Bronchial epithelial cell (primary cell): Measurements from ENCODE around the gene ADCY9. TPM values are rescaled to one million over a fixed set of nuclear protein-coding genes. Genes with fewer than 3 reads are reported as not detected.
"Not testable (repeated sequence)": the region's sequence is repeated elsewhere in the genome, so short reads cannot be mapped to it uniquely, and the experiment has no call there.

Source experiments
- DNase-seq: peaks from one replicate; pipeline ENCODE4 v3.0.0-alpha.2; 2010; ENCODE audit warnings: low read depth
- FAIRE-seq: peaks from 2 replicates; lab custom pipeline; 2011; peaks lifted over from hg19 to GRCh38; lab: Jason Lieb, UNC
- H3K27me3 ChIP-seq: 2 replicates; pipeline ENCODE4 v1.5.1; 2011; ENCODE audit warnings: low read length; ENCODE audit not compliant: control insufficient read depth, insufficient read depth
- H3K36me3 ChIP-seq: 2 replicates; pipeline ENCODE4 v1.5.1; 2011; ENCODE audit warnings: low read length; ENCODE audit not compliant: control insufficient read depth, insufficient read depth
- H3K4me3 ChIP-seq: 2 replicates; pipeline ENCODE4 v1.5.1; 2011; ENCODE audit warnings: mild to moderate bottlenecking, low read depth, low read length, control low read depth
- total RNA-seq: library from RNA; depleted of rRNA; stranded (reverse); fragments of >200 nt; gene quantifications from 2 replicates; pipeline ENCODE4 v1.2.1, GENCODE V29; 2014
- TF ChIP-seq, protein P1 (sequence below): IDR thresholded peaks from 2 replicates; pipeline ENCODE4 v1.5.1; 2011; ENCODE audit warnings: mild to moderate bottlenecking, moderate library complexity, low read length, control low read depth, inconsistent platforms; ENCODE audit not compliant: insufficient read depth, severe bottlenecking

Gene ADCY9
- total RNA-seq, 1 donor from 2014 or later, result 11.3 TPM

DNA sequence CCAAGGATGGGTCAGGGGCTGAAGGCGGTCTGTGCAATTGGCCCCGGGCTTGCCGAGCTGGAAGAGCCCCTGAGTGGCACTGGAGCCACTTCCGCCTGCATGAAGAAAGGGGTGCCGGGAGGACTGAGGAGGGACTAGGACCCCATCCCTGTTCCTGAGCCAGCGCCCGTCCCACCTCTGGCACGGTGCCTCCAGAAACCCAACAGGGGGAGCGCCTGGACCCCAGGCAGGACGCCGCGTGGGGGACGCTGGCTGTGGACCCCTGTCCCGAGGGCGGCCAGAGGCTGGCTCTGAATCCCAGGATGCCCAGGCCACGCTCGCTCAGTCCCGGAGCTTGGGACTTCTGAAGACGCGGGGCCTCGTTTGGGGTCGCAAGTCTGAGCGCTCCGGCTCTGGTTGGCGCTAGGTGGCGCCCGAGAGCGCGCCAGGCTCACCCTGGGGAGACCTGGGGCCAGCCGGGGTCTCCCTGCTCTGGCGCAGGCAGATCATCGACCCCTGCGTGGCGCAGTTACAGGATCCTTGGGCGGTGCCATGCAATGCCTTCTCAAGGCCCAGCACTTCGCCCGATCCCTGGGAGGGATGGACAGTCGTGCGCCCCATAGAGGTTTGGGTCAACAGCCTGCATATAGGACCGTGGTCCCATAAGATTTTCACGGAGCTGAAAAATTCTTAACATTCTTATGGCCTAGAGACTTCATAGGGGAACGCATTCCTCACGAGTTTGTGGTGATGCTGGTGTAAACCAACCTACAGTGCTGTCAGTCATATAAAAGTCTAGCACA, 177.2 kb downstream of the ADCY9 start:
- Histone ChIP-seq H3K4me3 (peak overlapping the region; percentile 7), H3K36me3 (no peaks in the 10 kb centered on the region), H3K27me3 (no peaks in the 10 kb centered on the region)
- FAIRE-seq (no peak), DNase-seq (no peak)
- TF ChIP-seq, protein P1, sequence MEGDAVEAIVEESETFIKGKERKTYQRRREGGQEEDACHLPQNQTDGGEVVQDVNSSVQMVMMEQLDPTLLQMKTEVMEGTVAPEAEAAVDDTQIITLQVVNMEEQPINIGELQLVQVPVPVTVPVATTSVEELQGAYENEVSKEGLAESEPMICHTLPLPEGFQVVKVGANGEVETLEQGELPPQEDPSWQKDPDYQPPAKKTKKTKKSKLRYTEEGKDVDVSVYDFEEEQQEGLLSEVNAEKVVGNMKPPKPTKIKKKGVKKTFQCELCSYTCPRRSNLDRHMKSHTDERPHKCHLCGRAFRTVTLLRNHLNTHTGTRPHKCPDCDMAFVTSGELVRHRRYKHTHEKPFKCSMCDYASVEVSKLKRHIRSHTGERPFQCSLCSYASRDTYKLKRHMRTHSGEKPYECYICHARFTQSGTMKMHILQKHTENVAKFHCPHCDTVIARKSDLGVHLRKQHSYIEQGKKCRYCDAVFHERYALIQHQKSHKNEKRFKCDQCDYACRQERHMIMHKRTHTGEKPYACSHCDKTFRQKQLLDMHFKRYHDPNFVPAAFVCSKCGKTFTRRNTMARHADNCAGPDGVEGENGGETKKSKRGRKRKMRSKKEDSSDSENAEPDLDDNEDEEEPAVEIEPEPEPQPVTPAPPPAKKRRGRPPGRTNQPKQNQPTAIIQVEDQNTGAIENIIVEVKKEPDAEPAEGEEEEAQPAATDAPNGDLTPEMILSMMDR, result peak; percentile 97

DNA sequence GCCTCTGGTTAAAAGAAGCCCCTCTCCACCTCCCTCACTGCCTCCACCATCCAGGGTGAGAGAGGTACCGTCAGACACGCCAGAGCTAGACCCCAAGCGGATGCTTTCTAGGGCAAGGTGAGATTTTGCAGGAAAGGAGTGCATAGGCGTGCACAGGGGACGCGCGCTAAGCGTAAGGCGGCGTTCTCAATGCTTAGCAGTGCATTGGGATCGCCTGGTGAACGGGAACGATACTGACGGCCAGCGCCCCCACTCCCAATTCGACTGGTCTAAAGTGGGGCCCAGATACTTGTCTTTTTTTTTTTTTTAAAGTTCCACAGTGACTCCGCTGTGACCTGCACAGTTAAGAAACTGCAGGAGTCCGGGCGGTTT, 177.8 kb downstream of the ADCY9 start:
- TF ChIP-seq, protein P1, result no peak
- Histone ChIP-seq H3K4me3 (no peak overlapping the region), H3K36me3 (no peaks in the 10 kb centered on the region), H3K27me3 (no peaks in the 10 kb centered on the region)
- FAIRE-seq (no peak), DNase-seq (no peak)

DNA sequence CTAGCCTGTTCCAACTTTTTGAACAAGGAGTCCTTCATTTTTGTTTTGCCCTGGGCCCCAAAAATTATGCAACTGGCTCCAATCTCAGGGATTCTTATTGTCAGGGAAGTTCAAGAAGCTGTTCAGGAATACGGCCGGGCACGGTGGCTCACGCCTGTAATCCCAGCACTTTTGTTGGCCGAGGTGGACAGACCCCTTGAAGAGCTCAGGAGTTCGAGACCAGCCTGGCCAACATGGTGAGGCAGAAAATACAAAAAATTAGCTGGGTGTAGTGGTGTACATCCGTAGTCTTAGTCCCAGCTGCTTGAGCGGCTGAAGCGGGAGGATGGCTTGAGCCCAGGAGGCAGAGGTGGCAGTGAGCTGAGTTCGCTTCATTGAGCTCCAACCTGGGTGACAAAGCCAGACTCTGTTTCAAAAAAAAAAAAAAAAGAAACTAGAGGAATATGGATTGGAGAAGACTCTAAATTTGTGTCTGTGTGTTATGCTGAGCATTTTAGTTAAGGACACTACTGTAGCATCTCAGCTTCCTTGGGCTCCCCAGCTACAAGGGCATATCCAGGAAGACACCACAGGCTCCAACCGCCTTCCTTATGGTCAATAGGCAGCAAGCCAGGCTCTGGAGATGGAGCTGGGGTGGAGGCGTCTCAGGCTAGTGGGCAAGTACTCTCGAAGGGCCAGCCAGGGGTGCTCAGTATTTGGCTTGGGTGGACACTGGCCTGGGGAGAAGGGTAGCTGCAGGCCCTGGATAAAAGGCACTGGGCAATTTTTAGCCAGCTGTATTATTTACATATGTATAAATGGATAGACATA, 179.0 kb downstream of the ADCY9 start:
- TF ChIP-seq, protein P1, result no peak
- DNase-seq (no peak), FAIRE-seq (no peak)
- H3K36me3 ChIP-seq, result no peaks in the 10 kb centered on the region
- no peak overlapping the region for H3K4me3 ChIP-seq
- H3K27me3 ChIP-seq, result no peaks in the 10 kb centered on the region

DNA sequence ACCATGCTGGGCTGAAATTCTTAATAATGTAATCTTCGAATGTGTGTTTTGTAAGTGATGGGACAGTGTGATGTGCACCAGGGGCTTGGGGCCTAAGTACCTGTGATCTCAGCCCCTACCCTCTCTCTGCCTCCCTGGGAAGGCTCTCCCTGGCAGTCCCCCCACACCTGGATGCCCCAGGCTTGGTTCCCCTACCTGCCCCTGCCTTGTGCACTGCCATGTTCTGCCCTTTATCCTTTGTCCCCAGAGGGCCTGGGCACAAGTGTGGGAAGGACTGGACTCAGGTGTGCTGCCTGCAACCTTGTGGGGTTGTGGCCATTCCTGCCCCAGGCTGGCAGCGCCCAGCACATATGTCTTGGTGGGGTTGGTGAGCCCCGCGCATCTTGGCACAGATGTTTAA, 180.3 kb downstream of the ADCY9 start:
- FAIRE-seq (no peak), DNase-seq (no peak)
- H3K4me3 ChIP-seq, result no peak overlapping the region
- no peaks in the 10 kb centered on the region for H3K36me3 ChIP-seq
- no peaks in the 10 kb centered on the region for H3K27me3 ChIP-seq
- TF ChIP-seq, protein P1, result no peak

DNA sequence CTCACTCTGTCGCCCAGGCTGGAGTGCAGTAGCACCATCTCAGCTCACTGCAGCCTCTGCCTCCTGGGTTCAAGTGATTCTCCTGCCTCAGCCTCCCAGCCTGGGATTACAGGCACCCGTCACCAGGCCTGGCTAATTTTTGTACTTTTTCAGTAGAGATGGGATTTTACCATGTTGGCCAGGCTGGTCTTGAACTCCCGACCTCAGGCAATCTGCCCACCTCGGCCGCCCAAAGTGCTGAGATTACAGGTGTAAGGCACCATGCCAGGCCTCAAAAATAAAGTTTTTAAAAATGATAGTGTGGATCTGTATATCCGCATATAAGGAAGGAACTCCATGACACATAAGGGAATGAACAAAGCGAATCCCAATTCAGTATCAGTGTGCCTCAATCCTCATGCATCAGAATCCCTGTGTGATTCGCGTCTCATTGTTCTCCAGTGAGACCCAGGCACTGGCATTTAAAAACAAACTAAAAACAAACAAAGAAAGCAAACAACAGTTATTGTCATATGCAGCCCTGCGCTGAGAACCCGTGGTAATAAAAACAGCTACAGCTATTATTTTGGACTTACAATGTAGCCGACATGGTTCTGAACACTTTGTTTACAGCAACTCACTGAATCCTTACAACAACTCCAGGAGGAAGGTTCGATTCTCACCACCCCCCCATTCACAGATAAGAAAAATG, 181.6 kb downstream of the ADCY9 start:
- Histone ChIP-seq H3K36me3 (no peaks in the 10 kb centered on the region), H3K27me3 (no peaks in the 10 kb centered on the region), H3K4me3 (no peak overlapping the region)
- no peak for FAIRE-seq
- TF ChIP-seq, protein P1, result no peak
- DNase-seq, result no peak

DNA sequence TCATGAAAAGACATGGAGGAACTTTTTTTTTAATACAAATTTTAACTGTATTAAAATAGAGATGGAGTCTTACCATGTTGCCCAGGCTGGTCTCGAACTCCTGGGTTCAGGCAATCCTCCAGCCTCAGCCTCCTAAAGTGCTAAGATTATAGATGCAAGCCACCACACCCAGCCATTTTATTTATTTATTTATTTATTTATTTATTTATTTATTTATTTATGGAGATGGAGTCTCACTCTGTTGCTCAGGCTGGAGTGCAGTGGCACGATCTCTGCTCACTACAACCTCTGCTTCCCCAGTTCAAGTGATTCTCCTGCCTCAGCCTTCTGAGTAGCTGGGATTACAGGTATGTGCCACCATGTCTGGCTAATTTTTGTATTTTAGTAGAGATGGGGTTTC, 189.1 kb downstream of the ADCY9 start:
- not testable (repeated sequence) for DNase-seq, H3K4me3 ChIP-seq, FAIRE-seq, H3K36me3 ChIP-seq, H3K27me3 ChIP-seq
